HUES48 (cell line): Measurements from ENCODE around the gene POLA2.
"Not testable (repeated sequence)": the region's sequence is repeated elsewhere in the genome, so short reads cannot be mapped to it uniquely, and the experiment has no call there.

Experiments
- H3K27ac ChIP-seq: one replicate; pipeline ENCODE4 v1.7.0; 2013; ENCODE audit warnings: low read depth, low read length, inconsistent platforms
- H3K27me3 ChIP-seq: 2 replicates; pipeline ENCODE4 v1.6.1; 2013; ENCODE audit warnings: mild to moderate bottlenecking, low read length; ENCODE audit not compliant: control insufficient read depth, insufficient read depth
- H3K36me3 ChIP-seq: 2 replicates; pipeline ENCODE4 v1.6.1; 2013; ENCODE audit warnings: low read length; ENCODE audit not compliant: control insufficient read depth, insufficient read depth
- H3K4me1 ChIP-seq: 2 replicates; pipeline ENCODE4 v1.6.1; 2013; ENCODE audit warnings: mild to moderate bottlenecking, low read length; ENCODE audit not compliant: control insufficient read depth, insufficient read depth
- H3K4me3 ChIP-seq: 2 replicates; pipeline ENCODE4 v1.5.1; 2013; ENCODE audit warnings: mild to moderate bottlenecking, low read depth, low read length
- H3K9ac ChIP-seq: 2 replicates; pipeline ENCODE4 v1.6.1; 2013; ENCODE audit warnings: mild to moderate bottlenecking, low read depth, low read length, moderate library complexity
- H3K9me3 ChIP-seq: 2 replicates; pipeline ENCODE4 v1.6.1; 2013; ENCODE audit warnings: low read length; ENCODE audit not compliant: control insufficient read depth, insufficient read depth

The POLA2 gene

DNA sequence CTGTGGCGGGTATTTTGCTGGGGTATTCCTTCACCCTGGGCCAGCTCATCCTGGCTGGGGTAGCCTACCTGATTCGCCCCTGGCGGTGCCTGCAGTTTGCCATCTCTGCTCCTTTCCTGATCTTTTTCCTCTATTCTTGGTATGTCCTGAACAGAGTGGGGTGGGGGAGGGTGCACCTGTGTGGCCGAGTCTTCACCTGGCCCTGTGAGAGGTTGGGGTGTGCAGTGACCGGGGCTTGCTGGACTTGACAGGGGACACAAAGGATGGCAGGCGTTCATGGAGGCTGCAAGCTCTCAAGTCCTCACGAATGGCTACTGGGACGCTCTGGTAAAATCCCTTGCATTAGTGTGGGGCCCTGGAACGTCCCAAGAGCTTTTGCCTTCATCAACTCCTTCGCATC lies 40.7 kb upstream of the POLA2 start:
- Histone ChIP-seq H3K27ac (no peak overlapping the region), H3K9ac (no peak overlapping the region), H3K36me3 (peaks cover 17% of the 10 kb centered on the region), H3K4me3 (no peak overlapping the region), H3K4me1 (peaks cover 12% of the 10 kb centered on the region), H3K9me3 (no peaks in the 10 kb centered on the region), H3K27me3 (no peaks in the 10 kb centered on the region)

DNA sequence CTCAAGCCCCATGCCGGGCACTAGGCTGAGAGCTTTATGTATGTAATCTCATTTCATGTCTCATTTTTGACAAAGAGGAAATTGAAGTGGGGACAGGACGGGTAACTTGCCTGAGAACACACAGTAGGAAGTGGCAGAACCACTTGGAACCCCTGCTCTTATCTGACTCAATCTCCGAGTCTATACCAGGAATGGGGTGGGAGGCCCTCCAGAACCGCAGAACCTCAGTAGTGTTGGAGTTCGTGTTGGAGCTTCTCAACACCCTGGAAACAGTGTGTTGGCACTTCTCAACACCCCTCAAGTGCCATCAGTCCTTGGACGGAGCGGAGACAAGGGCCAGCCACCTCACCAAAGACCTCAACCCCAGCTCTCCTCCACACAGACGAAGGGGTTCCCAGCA lies 38.8 kb upstream of the POLA2 start:
- Histone ChIP-seq H3K27ac (no peak overlapping the region), H3K4me3 (no peak overlapping the region), H3K4me1 (peaks cover 12% of the 10 kb centered on the region), H3K9ac (no peak overlapping the region), H3K36me3 (peaks cover 17% of the 10 kb centered on the region), H3K27me3 (no peaks in the 10 kb centered on the region), H3K9me3 (no peaks in the 10 kb centered on the region)

DNA sequence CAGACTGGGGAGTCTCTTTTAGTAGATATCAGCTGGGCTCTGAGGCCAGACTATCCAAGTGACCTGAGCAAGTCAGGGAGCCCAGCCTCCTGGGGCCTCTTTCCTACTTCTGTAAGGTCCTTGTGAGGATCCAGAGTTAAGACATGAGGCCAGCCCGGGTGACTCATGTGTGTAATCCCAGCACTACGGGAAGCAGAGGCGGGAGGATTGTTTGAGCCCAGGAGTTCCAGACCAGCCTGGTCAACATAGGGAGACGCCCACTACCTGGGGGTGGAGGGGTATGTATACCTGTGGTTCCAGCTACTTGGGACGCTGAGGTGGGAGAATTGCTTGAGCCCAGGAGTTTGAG lies 36.9 kb upstream of the POLA2 start:
- H3K36me3 ChIP-seq = peaks cover 15% of the 10 kb centered on the region
- peak overlapping the region; percentile 68 for H3K4me3 ChIP-seq
- H3K9me3 ChIP-seq = no peaks in the 10 kb centered on the region
- H3K27me3 ChIP-seq = no peaks in the 10 kb centered on the region
- peak overlapping the region; percentile 84 for H3K27ac ChIP-seq
- 0 out of 2 replicates have a peak overlapping the region, but pooled peaks have one; percentile 70 for H3K9ac ChIP-seq
- peaks cover 12% of the 10 kb centered on the region for H3K4me1 ChIP-seq

DNA sequence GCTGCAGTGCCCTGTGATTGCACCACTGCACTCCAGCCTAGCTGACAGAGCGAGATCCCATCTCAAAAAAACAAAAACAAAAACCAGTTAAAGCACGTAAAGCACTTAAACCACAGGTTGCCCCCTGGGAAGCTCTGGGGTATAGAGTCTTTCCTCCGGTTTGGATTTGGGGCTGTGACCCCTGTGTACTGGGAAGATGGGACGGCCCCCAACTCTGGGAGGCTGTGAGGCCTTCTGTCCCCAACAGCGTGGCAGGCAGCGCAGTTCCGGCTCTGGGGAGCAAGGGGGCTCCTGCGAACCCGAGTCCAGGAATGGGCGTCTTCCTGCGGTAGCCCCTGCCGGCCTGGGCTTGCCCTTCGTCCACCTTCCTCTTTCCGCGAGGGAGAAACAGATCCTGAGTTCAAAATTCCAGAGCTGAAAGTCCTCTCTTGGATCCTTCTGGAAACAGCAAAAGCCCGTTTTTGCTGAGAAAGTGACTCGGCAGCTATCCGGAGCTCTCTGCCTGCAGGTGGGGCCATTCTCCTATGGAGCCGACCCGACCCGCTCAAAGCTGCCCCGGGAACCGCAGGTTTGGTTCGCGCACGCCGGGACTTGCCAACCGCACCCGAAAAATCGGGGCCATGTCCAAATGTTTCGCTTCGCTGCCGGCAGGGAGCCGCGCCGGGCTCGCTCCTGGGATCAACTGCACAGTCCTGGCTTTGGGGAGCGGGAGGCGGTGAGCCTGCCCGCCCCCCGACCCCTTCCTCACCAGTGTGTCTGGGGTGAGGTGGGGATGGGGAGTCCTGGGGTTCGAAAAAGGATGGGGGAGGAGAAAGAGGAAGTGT lies 36.3 kb upstream of the POLA2 start:
- Histone ChIP-seq H3K9me3 (no peaks in the 10 kb centered on the region), H3K27ac (peak overlapping the region; percentile 84), H3K36me3 (peaks cover 15% of the 10 kb centered on the region), H3K4me3 (peak overlapping the region; percentile 68), H3K9ac (peak overlapping the region; percentile 70), H3K27me3 (no peaks in the 10 kb centered on the region), H3K4me1 (peaks cover 12% of the 10 kb centered on the region)

DNA sequence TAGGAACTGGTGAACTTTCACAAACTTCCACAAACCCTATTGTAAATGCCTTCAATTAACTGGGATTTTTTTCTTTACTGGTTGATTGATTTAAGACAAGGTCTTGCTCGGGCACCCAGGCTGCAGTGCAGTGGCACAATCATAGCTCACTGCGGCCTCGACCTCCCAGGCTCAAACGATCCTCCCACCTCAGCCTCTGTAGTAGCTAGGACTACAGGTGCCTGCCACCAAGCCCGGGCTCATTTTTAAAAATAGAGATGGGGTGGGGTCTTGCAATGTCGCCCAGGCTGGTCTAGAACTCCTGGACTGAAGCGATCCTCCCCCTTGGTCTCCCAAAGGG lies 35.7 kb upstream of the POLA2 start:
- no peaks in the 10 kb centered on the region for H3K9me3 ChIP-seq
- peak overlapping the region; percentile 68 for H3K4me3 ChIP-seq
- peak overlapping the region; percentile 70; the same call in 1 of the 2 replicates for H3K9ac ChIP-seq
- no peak overlapping the region for H3K27ac ChIP-seq
- H3K36me3 ChIP-seq = peaks cover 15% of the 10 kb centered on the region
- H3K27me3 ChIP-seq = no peaks in the 10 kb centered on the region
- peaks cover 12% of the 10 kb centered on the region for H3K4me1 ChIP-seq

DNA sequence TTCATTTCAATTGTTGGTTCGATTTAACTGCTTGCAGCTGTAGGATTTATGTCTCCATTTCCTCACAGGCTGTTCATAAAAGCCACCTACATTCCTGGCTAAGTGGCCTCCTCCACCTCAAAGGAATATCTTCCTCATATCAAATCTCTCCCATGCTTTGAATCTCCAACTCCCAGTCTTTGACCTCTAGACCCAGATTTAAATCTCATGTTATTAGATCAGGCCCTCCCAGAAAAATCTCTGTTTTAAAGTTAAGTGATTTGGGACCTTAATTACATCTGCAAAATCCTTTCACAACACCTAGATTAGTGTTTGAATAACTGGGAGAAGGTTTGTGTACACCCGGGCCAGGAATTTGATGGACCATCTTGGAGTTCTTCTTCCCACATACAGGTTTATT lies 33.9 kb upstream of the POLA2 start:
- Histone ChIP-seq H3K36me3 (peaks cover 12% of the 10 kb centered on the region), H3K4me1 (peaks cover 12% of the 10 kb centered on the region), H3K27me3 (no peaks in the 10 kb centered on the region), H3K9me3 (no peaks in the 10 kb centered on the region), H3K4me3 (no peak overlapping the region), H3K9ac (no peak overlapping the region), H3K27ac (no peak overlapping the region)

DNA sequence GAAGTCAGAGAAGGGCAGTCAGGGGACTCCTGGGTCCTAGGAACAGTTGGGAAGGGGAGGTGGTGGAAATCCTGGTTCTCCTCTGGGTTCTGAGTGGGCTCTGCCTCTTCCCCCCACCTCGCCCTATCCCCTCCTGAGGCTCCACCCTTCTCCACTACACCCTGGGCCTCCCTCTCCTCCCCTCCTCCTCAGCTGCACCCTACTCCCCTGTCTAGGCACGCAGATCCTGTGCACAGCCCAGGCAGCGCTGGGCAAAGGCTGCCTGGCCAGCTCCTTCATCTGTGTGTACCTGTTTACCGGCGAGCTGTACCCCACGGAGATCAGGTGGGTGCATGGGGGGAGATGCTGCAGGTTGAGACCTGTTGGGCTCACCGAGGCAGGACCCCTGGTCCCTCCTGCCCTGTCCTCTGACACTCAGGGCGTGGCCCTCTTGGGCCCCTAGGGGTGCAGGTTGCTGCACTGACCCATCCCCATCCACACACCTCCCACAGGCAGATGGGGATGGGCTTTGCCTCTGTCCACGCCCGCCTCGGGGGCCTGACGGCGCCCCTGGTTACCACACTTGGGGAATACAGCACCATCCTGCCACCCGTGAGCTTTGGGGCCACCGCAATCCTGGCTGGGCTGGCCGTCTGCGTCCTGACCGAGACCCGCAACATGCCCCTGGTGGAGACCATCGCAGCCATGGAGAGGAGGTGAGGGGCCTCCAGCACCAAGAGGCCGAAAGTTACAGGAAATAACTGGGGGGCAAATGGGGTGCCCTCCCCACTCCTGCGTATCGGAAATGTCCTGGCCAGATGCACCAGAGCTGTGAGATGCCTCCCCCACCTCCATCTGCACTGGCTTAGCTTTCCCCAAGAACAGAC lies 25.3 kb upstream of the POLA2 start:
- no peak overlapping the region for H3K9ac ChIP-seq
- no peak overlapping the region for H3K4me3 ChIP-seq
- H3K4me1 ChIP-seq = no peaks in the 10 kb centered on the region
- no peaks in the 10 kb centered on the region for H3K36me3 ChIP-seq
- no peaks in the 10 kb centered on the region for H3K9me3 ChIP-seq
- H3K27me3 ChIP-seq = no peaks in the 10 kb centered on the region
- H3K27ac ChIP-seq = no peak overlapping the region

DNA sequence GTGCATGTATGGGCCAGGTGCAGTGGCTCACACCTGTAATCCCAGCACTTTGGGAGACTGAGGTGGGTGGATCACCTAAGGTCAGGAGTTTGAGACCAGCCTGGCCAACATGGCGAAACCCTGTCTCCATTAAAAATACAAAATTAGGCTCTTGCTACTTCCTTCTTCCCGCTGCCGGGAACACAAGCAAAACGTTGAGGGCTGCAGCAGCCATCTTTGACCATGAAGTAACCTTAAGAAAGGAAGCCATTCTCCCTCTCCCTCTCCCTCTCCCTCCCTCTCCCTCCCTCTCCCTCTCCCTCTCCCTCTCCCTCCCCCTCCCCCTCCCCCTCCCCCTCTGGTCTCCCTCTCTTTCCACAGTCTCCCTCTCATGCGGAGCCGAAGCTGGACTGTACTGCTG lies 23.5 kb upstream of the POLA2 start:
- H3K27ac ChIP-seq = not testable (repeated sequence)

DNA sequence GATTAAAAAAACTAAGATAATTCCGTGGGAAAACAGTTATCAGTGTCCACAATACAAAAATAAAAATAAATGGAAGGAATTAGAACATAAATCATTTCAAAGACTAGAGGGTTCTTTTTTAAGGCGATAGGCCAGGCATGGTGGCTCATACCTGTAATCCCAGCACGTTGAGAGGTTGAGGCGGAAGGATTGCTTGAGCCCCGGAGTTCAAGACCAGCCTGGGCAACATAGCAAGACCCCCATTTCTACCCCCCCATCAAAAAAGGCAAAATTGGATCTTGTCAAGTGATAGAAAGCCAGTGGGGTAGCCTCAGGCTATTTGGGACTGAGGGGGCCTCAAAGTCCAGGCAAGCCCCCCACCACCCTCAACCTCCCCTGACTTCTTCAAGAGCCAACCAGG lies 20.6 kb upstream of the POLA2 start:
- Histone ChIP-seq H3K36me3 (no peaks in the 10 kb centered on the region), H3K9ac (no peak overlapping the region), H3K27ac (no peak overlapping the region), H3K4me1 (peaks cover 7% of the 10 kb centered on the region), H3K4me3 (no peak overlapping the region), H3K9me3 (no peaks in the 10 kb centered on the region), H3K27me3 (no peaks in the 10 kb centered on the region)

More for the DNA sequence above, 23.5 kb upstream of the POLA2 start:
- not testable (repeated sequence) for H3K4me3 ChIP-seq, H3K27me3 ChIP-seq, H3K9me3 ChIP-seq, H3K4me1 ChIP-seq, H3K9ac ChIP-seq, H3K36me3 ChIP-seq

DNA sequence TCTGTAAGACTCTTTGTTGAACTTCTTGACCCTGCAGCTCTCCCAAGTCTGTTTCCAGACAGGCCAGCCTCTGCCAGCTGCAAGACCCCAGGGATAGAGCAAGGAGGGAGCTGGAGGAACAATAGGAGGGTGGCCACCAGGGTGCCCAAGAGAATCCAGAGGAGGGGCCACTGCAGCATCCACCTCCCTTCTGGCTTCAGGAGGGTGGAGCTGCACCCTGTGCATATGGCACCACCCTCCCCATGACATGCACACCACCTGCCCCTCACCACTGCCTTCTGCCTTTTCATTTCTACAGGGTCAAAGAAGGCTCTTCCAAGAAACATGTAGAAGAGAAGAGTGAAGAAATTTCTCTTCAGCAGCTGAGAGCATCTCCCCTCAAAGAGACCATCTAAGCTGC lies 20.1 kb upstream of the POLA2 start:
- H3K9me3 ChIP-seq = no peaks in the 10 kb centered on the region

DNA sequence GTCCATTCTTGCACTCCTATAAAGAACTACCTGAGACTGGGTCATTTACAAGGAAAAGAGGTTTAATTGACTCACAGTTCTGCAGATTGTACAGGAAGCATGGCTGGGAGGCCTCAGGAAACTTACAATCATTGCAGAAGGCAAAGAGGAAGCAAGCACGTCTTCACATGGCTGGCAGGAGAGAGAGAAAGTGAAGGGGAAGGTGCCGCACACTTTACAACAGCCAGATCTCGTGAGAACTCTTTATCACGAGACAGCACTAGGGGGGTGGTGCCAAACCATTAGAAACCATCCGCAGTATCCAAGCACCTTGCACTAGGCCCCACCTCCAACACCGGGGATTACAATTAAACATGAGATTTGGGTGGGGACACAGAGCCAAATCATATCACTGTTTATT lies 19.4 kb upstream of the POLA2 start:
- H3K9ac ChIP-seq = no peak overlapping the region
- no peaks in the 10 kb centered on the region for H3K9me3 ChIP-seq
- no peak overlapping the region for H3K27ac ChIP-seq
- no peaks in the 10 kb centered on the region for H3K36me3 ChIP-seq
- peaks cover 7% of the 10 kb centered on the region for H3K4me1 ChIP-seq
- no peak overlapping the region for H3K4me3 ChIP-seq
- H3K27me3 ChIP-seq = no peaks in the 10 kb centered on the region

More for the DNA sequence above, 20.1 kb upstream of the POLA2 start:
- Histone ChIP-seq H3K36me3 (no peaks in the 10 kb centered on the region), H3K9ac (no peak overlapping the region), H3K27ac (no peak overlapping the region), H3K4me1 (peaks cover 7% of the 10 kb centered on the region), H3K4me3 (no peak overlapping the region), H3K27me3 (no peaks in the 10 kb centered on the region)
